HepG2 (cell line): ENCODE data around the gene RGS19. TPM values are rescaled to one million over a fixed set of nuclear protein-coding genes. Genes with fewer than 3 reads are reported as not detected.
A peak's percentile ranks its signal among the peaks of the same experiment; 100 is the strongest.

Source experiments
- CAMTA2 ChIP-seq: sonication (generic); formaldehyde crosslinking; IDR thresholded peaks from 2 replicates; pipeline ENCODE4 v1.4.0; 2020; ENCODE audit warnings: mild to moderate bottlenecking, missing genetic modification reagents, borderline replicate concordance
- FOSL2 ChIP-seq: sonication (generic); formaldehyde crosslinking; IDR thresholded peaks from 2 replicates; pipeline ENCODE4 v1.4.0; 2020; ENCODE audit warnings: missing genetic modification reagents
- GTF2F1 ChIP-seq: fragments of 150-350 bp; IDR thresholded peaks from 2 replicates; pipeline ENCODE4 v1.6.1; 2014; ENCODE audit warnings: low read length
- HMGA1 ChIP-seq: sonication (generic); formaldehyde crosslinking; conservative IDR thresholded peaks from 2 replicates; pipeline ENCODE4 v1.4.0; 2020; ENCODE audit warnings: missing genetic modification reagents
- MYC ChIP-seq: sonication (generic); formaldehyde crosslinking; IDR thresholded peaks from 2 replicates; pipeline ENCODE4 v1.9.0; 2021; ENCODE audit warnings: missing genetic modification reagents, borderline replicate concordance
- PCBP1 ChIP-seq: fragments of 200-400 bp; formaldehyde crosslinking; IDR thresholded peaks from 2 replicates; pipeline ENCODE4 v1.6.1; 2017; ENCODE audit warnings: mild to moderate bottlenecking, low read depth, low read length, borderline replicate concordance
- PHF8 ChIP-seq: sonication (generic); formaldehyde crosslinking; IDR thresholded peaks from 2 replicates; pipeline ENCODE4 v1.5.0; 2020; ENCODE audit warnings: missing genetic modification reagents
- PTBP1 ChIP-seq: fragments of 200-400 bp; formaldehyde crosslinking; IDR thresholded peaks from 2 replicates; pipeline ENCODE4 v1.6.1; 2018; ENCODE audit warnings: low read length, low read depth; ENCODE audit not compliant: poor library complexity, severe bottlenecking
- TBL1XR1 ChIP-seq: fragments of 150-350 bp; IDR thresholded peaks from 2 replicates; pipeline ENCODE4 v1.6.1; 2014; ENCODE audit warnings: borderline replicate concordance, low read length; ENCODE audit not compliant: partially characterized antibody
- TBX2 ChIP-seq: sonication (generic); formaldehyde crosslinking; IDR thresholded peaks from 2 replicates; pipeline ENCODE4 v1.5.0; 2020; ENCODE audit warnings: missing genetic modification reagents, mild to moderate bottlenecking, borderline replicate concordance
- ZNF317 ChIP-seq: sonication (generic); formaldehyde crosslinking; IDR thresholded peaks from 2 replicates; pipeline ENCODE4 v1.5.0; 2020; ENCODE audit warnings: mild to moderate bottlenecking, missing genetic modification reagents
- ZNF326 ChIP-seq: sonication (generic); formaldehyde crosslinking; IDR thresholded peaks from 2 replicates; pipeline ENCODE4 v1.4.0; 2020; ENCODE audit warnings: missing genetic modification reagents, borderline replicate concordance
- ZNF567 ChIP-seq: sonication (generic); formaldehyde crosslinking; IDR thresholded peaks from 2 replicates; pipeline ENCODE4 v1.8.1; 2023; ENCODE audit warnings: mild to moderate bottlenecking, missing genetic modification reagents, borderline replicate concordance
- ZNF790 ChIP-seq: sonication (generic); formaldehyde crosslinking; IDR thresholded peaks from 2 replicates; pipeline ENCODE4 v1.8.0; 2022; ENCODE audit warnings: missing genetic modification reagents, mild to moderate bottlenecking, borderline replicate concordance
- ZSCAN22 ChIP-seq: sonication (generic); formaldehyde crosslinking; IDR thresholded peaks from 2 replicates; pipeline ENCODE4 v1.4.0; 2020; ENCODE audit warnings: mild to moderate bottlenecking, missing genetic modification reagents
- polyA plus RNA-seq, 8 experiments: library from polyadenylated mRNA; depleted of rRNA in 3 of 8; stranded (reverse) in 7 of 8; unstranded in 1 of 8; fragments of >200 nt; fragmentation: Illumina TruSeq in 4 of 8; extraction: Trizol in 4 of 8; gene quantifications; 2 replicates each; pipeline versions ENCODE4 v1.2.1 to v1.2.3, GENCODE V29; 2011 to 2016; ENCODE audit warnings: low read depth in 4 of 8, missing spikeins in 1 of 8, mixed read lengths in 1 of 8; ENCODE audit not compliant: insufficient read depth in 1 of 8
- total RNA-seq, 5 experiments: library from RNA; depleted of rRNA; stranded (reverse); fragments of >200 nt; fragmentation: Illumina TruSeq; extraction: Trizol; gene quantifications; 2 replicates each; pipeline ENCODE4 v1.2.3, GENCODE V29; 2016; ENCODE audit warnings: low read depth in 1 of 5
- TF ChIP-seq, protein P1 (sequence below): sonication (generic); formaldehyde crosslinking; IDR thresholded peaks from 2 replicates; pipeline ENCODE4 v1.5.1; 2020; ENCODE audit warnings: mild to moderate bottlenecking, missing genetic modification reagents, borderline replicate concordance
- TF ChIP-seq, protein P2 (sequence below): sonication (generic); formaldehyde crosslinking; IDR thresholded peaks from 2 replicates; pipeline ENCODE4 v1.5.0; 2020; ENCODE audit warnings: missing genetic modification reagents
- TF ChIP-seq, protein P3 (sequence below): sonication (generic); IDR thresholded peaks from 2 replicates; pipeline ENCODE4 v1.6.1; 2016; ENCODE audit warnings: low read depth, borderline replicate concordance
- TF ChIP-seq, protein P4 (sequence below): conservative IDR thresholded peaks from 2 replicates; pipeline ENCODE4 v1.6.1; 2018; ENCODE audit warnings: missing genetic modification reagents

The RGS19 gene
- total and polyA plus RNA-seq, 2 of the 13 experiments (the other 11 are each of a cell fraction or from before 2014, with no cell fraction given), result 10.7 to 11.9 TPM

DNA sequence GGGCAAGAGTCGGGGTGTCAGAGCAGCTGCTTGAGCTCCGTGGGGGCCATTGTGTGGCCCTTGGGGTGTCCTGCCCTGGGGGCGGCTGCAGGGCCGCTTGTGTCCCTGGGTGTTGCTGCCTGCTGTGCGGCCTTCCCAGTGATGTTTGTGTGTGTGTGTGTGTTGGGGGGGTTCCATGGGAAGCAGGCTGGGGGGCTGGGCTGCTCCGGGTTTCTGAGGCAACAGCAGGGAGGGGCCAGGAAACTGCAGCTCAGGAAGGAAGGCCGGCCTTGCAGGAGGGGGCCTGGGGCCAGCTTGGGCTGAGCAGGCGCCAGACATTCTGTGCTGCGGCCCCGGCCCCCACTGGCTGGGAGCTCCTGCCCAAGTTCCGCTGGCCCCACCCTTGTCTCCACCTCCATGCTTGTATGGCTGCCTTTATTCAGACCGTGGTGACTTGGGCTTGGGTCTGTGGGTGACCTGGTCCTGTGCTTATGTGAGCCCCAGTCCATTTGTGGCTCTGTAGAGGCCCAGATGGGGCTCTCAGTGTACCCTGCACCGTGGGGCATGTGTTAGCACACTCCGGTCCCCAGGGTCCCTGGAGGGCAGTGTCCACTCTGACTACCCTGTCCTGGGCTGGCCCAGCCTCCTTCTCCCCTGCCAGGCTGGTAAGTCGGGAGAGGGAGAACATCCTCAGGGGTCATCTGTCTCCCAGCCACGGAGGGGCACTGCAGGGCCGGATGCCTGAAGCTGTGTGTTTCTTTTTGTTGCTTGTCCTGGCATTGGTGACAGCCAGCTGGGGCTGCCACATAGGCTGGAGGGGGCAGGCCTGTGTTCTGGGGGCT is 25.3 kb downstream of the RGS19 start (continued):
- TF ChIP-seq PCBP1 (peak; percentile 80; the same call in 1 of the 2 replicates), ZNF326 (CRISPR knock-in tag) (peak; percentile 87; the same call in 1 of the 2 replicates), MYC (CRISPR knock-in tag) (peak; percentile 75), ZNF790 (CRISPR knock-in tag) (no peak), ZNF567 (no peak; the same call in 1 of the 2 replicates), ZSCAN22 (CRISPR knock-in tag) (no peak), GTF2F1 (no peak), HMGA1 (CRISPR knock-in tag) (no peak), FOSL2 (CRISPR knock-in tag) (no peak), PTBP1 (no peak), TBL1XR1 (no peak), CAMTA2 (CRISPR knock-in tag) (peak; percentile 93; the same call in 1 of the 2 replicates), TBX2 (CRISPR knock-in tag) (peak; percentile 76), ZNF317 (CRISPR knock-in tag) (0 out of 2 replicates have a peak, but pooled peaks have one; percentile 34), PHF8 (CRISPR knock-in tag) (peak; percentile 71)
- TF ChIP-seq, protein P1, sequence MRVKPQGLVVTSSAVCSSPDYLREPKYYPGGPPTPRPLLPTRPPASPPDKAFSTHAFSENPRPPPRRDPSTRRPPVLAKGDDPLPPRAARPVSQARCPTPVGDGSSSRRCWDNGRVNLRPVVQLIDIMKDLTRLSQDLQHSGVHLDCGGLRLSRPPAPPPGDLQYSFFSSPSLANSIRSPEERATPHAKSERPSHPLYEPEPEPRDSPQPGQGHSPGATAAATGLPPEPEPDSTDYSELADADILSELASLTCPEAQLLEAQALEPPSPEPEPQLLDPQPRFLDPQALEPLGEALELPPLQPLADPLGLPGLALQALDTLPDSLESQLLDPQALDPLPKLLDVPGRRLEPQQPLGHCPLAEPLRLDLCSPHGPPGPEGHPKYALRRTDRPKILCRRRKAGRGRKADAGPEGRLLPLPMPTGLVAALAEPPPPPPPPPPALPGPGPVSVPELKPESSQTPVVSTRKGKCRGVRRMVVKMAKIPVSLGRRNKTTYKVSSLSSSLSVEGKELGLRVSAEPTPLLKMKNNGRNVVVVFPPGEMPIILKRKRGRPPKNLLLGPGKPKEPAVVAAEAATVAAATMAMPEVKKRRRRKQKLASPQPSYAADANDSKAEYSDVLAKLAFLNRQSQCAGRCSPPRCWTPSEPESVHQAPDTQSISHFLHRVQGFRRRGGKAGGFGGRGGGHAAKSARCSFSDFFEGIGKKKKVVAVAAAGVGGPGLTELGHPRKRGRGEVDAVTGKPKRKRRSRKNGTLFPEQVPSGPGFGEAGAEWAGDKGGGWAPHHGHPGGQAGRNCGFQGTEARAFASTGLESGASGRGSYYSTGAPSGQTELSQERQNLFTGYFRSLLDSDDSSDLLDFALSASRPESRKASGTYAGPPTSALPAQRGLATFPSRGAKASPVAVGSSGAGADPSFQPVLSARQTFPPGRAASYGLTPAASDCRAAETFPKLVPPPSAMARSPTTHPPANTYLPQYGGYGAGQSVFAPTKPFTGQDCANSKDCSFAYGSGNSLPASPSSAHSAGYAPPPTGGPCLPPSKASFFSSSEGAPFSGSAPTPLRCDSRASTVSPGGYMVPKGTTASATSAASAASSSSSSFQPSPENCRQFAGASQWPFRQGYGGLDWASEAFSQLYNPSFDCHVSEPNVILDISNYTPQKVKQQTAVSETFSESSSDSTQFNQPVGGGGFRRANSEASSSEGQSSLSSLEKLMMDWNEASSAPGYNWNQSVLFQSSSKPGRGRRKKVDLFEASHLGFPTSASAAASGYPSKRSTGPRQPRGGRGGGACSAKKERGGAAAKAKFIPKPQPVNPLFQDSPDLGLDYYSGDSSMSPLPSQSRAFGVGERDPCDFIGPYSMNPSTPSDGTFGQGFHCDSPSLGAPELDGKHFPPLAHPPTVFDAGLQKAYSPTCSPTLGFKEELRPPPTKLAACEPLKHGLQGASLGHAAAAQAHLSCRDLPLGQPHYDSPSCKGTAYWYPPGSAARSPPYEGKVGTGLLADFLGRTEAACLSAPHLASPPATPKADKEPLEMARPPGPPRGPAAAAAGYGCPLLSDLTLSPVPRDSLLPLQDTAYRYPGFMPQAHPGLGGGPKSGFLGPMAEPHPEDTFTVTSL, result no peak; the same call in 1 of the 2 replicates
- TF ChIP-seq, protein P2, sequence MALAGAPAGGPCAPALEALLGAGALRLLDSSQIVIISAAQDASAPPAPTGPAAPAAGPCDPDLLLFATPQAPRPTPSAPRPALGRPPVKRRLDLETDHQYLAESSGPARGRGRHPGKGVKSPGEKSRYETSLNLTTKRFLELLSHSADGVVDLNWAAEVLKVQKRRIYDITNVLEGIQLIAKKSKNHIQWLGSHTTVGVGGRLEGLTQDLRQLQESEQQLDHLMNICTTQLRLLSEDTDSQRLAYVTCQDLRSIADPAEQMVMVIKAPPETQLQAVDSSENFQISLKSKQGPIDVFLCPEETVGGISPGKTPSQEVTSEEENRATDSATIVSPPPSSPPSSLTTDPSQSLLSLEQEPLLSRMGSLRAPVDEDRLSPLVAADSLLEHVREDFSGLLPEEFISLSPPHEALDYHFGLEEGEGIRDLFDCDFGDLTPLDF (CRISPR knock-in tag), result no peak
- TF ChIP-seq, protein P3, sequence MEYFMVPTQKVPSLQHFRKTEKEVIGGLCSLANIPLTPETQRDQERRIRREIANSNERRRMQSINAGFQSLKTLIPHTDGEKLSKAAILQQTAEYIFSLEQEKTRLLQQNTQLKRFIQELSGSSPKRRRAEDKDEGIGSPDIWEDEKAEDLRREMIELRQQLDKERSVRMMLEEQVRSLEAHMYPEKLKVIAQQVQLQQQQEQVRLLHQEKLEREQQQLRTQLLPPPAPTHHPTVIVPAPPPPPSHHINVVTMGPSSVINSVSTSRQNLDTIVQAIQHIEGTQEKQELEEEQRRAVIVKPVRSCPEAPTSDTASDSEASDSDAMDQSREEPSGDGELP, result peak; percentile 98
- TF ChIP-seq, protein P4, sequence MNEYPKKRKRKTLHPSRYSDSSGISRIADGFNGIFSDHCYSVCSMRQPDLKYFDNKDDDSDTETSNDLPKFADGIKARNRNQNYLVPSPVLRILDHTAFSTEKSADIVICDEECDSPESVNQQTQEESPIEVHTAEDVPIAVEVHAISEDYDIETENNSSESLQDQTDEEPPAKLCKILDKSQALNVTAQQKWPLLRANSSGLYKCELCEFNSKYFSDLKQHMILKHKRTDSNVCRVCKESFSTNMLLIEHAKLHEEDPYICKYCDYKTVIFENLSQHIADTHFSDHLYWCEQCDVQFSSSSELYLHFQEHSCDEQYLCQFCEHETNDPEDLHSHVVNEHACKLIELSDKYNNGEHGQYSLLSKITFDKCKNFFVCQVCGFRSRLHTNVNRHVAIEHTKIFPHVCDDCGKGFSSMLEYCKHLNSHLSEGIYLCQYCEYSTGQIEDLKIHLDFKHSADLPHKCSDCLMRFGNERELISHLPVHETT, result peak; percentile 52
